ENCODE results near the gene BATF2.

- TF ChIP-seq, protein P1, sequence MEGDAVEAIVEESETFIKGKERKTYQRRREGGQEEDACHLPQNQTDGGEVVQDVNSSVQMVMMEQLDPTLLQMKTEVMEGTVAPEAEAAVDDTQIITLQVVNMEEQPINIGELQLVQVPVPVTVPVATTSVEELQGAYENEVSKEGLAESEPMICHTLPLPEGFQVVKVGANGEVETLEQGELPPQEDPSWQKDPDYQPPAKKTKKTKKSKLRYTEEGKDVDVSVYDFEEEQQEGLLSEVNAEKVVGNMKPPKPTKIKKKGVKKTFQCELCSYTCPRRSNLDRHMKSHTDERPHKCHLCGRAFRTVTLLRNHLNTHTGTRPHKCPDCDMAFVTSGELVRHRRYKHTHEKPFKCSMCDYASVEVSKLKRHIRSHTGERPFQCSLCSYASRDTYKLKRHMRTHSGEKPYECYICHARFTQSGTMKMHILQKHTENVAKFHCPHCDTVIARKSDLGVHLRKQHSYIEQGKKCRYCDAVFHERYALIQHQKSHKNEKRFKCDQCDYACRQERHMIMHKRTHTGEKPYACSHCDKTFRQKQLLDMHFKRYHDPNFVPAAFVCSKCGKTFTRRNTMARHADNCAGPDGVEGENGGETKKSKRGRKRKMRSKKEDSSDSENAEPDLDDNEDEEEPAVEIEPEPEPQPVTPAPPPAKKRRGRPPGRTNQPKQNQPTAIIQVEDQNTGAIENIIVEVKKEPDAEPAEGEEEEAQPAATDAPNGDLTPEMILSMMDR (IDR thresholded peaks at IDR 0.05): no peak
- no peak for TF ChIP-seq POLR2A (IDR thresholded peaks at IDR 0.05)
Observed at GRCh38 chr11:65013888-65014725, 17.3 kb upstream of the BATF2 start, which contains the start of gene ARL2.

Measured in lower leg skin (tissue), 3 donors.